ENCODE results near the gene NEAT1. TPM values are rescaled to one million over a fixed set of nuclear protein-coding genes. Genes with fewer than 3 reads are reported as not detected.

Gene NEAT1
- total and polyA plus RNA-seq, 9 of the 15 experiments (the other 6 are each of a cell fraction or from before 2014, with no cell fraction given), result 20.1 to 389 (median 62.8) TPM

DNA sequence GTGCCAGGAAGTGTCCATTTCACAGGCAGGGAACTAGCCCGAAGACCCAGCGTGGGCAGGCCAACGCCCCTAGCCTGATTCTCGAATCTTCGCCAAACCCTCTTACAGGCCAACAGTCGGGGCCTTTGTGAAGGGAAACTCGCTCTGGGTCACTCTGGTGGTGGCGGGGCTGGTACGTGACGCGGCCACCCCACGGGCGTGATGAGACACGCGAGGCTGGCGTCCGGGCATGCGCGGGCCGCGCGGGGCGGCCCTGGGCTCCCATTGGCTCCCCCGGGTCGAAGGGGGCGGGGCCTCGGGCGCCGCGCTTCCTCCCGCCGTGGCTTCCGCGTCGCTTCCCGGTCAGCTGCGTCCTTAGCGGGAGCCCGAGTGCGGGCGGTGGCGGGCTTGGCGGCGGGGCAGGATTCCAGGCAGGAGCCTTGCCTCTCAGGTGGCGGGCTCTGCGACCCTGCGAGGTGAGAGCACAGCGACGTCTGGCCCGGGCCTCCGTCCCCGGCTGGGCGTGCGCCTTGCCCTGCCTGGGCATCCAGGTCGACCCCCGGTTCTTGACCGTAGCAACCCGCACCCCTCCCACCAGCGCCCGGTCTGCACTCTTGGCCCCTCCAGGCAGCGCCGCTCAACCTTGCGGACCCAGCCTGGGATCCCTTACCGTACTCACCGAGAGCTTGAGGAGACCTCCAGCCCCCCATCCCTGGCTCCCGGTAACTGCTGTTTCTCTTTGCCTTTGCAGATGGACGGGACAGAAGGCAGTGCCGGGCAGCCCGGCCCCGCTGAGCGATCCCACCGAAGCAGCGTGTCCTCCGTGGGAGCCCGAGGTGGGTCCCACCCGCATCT lies 36.1 kb upstream of the NEAT1 start, which contains the start of gene FRMD8 (continued):
- TF ChIP-seq, protein P1, sequence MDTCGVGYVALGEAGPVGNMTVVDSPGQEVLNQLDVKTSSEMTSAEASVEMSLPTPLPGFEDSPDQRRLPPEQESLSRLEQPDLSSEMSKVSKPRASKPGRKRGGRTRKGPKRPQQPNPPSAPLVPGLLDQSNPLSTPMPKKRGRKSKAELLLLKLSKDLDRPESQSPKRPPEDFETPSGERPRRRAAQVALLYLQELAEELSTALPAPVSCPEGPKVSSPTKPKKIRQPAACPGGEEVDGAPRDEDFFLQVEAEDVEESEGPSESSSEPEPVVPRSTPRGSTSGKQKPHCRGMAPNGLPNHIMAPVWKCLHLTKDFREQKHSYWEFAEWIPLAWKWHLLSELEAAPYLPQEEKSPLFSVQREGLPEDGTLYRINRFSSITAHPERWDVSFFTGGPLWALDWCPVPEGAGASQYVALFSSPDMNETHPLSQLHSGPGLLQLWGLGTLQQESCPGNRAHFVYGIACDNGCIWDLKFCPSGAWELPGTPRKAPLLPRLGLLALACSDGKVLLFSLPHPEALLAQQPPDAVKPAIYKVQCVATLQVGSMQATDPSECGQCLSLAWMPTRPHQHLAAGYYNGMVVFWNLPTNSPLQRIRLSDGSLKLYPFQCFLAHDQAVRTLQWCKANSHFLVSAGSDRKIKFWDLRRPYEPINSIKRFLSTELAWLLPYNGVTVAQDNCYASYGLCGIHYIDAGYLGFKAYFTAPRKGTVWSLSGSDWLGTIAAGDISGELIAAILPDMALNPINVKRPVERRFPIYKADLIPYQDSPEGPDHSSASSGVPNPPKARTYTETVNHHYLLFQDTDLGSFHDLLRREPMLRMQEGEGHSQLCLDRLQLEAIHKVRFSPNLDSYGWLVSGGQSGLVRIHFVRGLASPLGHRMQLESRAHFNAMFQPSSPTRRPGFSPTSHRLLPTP (IDR thresholded peaks at IDR 0.05; ENCODE audit: borderline replicate concordance, extremely low read depth, insufficient read length), result no peak
- TF ChIP-seq SP1 (CRISPR knock-in tag; IDR thresholded peaks at IDR 0.05) (peak; percentile 57; the same call in 1 of the 2 replicates), NR2C1 (IDR thresholded peaks at IDR 0.05) (no peak), NR2C1 (tag; IDR thresholded peaks at IDR 0.05) (no peak), CEBPG (CRISPR knock-in tag; IDR thresholded peaks at IDR 0.05) (0 out of 2 replicates have a peak, but pooled peaks have one; percentile 11), CEBPG (tag; conservative IDR thresholded peaks at IDR 0.05 in 1 of 2, IDR thresholded peaks at IDR 0.05 in 1 of 2) (no peak), ZNF347 (CRISPR knock-in tag; IDR thresholded peaks at IDR 0.05; ENCODE audit: low read depth) (no peak), SPI1 (IDR thresholded peaks at IDR 0.05; ENCODE audit: borderline replicate concordance, low read depth, low read length) (peak; percentile 53; the same call in 1 of the 2 replicates), MBD2 (IDR thresholded peaks at IDR 0.05; ENCODE audit: borderline replicate concordance, low read depth) (no peak; the same call in 1 of the 2 replicates), CBX2 (IDR thresholded peaks at IDR 0.05; ENCODE audit: insufficient read depth, low read length, poor library complexity, severe bottlenecking) (no peak), LCOR (CRISPR knock-in tag; IDR thresholded peaks at IDR 0.05) (peak; percentile 29; the same call in 1 of the 2 replicates), CBFA2T3 (IDR thresholded peaks at IDR 0.05) (no peak), TCF3 (CRISPR knock-in tag; IDR thresholded peaks at IDR 0.05) (peak; percentile 3; the same call in 1 of the 2 replicates), XRCC4 (IDR thresholded peaks at IDR 0.05; ENCODE audit: extremely low read depth, insufficient read depth, insufficient read length) (no peak)
- TF ChIP-seq, protein P2, sequence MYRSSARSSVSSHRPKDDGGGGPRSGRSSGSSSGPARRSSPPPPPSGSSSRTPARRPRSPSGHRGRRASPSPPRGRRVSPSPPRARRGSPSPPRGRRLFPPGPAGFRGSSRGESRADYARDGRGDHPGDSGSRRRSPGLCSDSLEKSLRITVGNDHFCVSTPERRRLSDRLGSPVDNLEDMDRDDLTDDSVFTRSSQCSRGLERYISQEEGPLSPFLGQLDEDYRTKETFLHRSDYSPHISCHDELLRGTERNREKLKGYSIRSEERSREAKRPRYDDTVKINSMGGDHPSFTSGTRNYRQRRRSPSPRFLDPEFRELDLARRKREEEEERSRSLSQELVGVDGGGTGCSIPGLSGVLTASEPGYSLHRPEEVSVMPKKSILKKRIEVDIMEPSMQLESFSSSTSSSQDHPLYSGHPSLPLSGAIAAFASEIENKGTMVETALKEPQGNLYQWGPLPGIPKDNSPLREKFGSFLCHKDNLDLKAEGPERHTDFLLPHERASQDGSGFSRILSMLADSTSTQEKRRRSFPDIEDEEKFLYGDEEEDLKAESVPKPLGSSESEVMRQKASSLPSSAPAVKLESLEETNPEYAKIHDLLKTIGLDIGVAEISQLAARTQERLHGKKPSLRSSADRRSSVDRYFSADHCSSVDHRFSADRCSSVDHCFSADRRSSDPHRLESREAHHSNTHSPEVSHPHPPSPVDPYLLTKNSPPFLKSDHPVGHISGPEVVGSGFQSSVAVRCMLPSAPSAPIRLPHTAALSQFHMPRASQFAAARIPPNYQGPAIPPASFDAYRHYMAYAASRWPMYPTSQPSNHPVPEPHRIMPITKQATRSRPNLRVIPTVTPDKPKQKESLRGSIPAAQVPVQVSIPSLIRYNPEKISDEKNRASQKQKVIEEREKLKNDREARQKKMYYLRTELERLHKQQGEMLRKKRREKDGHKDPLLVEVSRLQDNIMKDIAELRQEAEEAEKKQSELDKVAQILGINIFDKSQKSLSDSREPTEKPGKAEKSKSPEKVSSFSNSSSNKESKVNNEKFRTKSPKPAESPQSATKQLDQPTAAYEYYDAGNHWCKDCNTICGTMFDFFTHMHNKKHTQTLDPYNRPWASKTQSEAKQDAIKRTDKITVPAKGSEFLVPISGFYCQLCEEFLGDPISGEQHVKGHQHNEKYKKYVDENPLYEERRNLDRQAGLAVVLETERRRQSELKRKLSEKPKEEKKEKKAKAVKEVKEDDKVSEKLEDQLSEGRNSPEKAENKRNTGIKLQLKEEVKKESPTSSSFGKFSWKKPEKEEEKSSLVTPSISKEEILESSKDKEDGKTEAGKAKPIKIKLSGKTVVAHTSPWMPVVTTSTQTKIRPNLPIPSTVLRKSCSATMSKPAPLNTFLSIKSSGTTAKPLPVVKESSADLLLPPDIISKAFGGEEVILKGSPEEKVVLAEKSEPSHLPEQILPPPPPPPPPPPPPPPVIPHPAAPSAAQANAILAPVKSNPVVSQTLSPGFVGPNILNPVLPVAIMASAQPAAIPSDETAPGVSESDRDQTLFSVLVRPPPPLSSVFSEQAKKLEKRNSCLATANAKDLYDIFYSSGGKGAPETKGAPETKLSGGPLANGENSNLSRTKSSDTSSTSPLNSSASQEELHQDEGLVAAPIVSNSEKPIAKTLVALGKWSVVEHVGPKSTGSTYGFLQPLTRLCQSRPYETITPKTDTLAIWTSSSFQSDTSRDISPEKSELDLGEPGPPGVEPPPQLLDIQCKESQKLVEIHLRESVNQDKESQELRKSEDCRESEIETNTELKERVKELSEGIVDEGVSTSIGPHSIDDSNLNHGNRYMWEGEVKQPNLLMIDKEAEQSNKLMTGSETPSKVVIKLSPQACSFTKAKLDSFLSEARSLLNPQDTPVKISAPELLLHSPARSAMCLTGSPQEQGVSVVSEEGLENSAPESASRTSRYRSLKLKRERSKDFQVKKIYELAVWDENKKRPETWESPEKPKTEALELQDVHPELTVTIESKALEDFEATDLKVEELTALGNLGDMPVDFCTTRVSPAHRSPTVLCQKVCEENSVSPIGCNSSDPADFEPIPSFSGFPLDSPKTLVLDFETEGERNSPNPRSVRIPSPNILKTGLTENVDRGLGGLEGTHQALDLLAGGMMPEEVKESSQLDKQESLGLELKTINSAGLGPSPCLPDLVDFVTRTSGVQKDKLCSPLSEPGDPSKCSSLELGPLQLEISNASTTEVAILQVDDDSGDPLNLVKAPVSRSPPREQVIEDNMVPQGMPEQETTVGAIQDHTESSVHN (IDR thresholded peaks at IDR 0.05; ENCODE audit: borderline replicate concordance in 1 of 2, low read depth in 1 of 2), result no peak
- TF ChIP-seq, protein P3, sequence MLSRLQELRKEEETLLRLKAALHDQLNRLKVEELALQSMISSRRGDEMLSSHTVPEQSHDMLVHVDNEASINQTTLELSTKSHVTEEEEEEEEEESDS (CRISPR knock-in tag; IDR thresholded peaks at IDR 0.05), result no peak

All from K562 (cell line).